Activated CD8-positive, alpha-beta T cell treated with anti-CD3 and anti-CD28 coated beads for 36 hours (primary cell): ENCODE results near the gene TTC33. TPM values are rescaled to one million over a fixed set of nuclear protein-coding genes. Genes with fewer than 3 reads are reported as not detected.

ENCODE experiments used
- ATAC-seq: fragments of 200-7000 bp; cut with Tn5 transposase; one replicate; pipeline ENCODE4 v1.10.0; 2021; ENCODE audit warnings: mild to moderate bottlenecking, moderate library complexity
- CTCF ChIA-PET: fragments of 350-600 bp; sonication (Branson Sonifier 250); formaldehyde crosslinking; loops from one replicate; lab custom pipeline; 2021; ENCODE audit warnings: antibody characterized with exemption; lab: Charles Lee
- POLR2A ChIA-PET: fragments of 350-600 bp; sonication (Branson Sonifier 250); formaldehyde crosslinking; loops from one replicate; lab custom pipeline; 2021; ENCODE audit warnings: antibody characterized with exemption; lab: Charles Lee
- DNase-seq: peaks from one replicate; pipeline ENCODE4 v3.0.0-alpha.2; 2020
- H3K27ac Mint-ChIP-seq: one replicate; pipeline ENCODE4 v1.8.0; 2021; ENCODE audit warnings: mild to moderate bottlenecking, mixed read lengths
- H3K27me3 Mint-ChIP-seq: one replicate; pipeline ENCODE4 v1.8.0; 2021; ENCODE audit warnings: mixed read lengths
- H3K36me3 Mint-ChIP-seq: one replicate; pipeline ENCODE4 v1.8.0; 2021; ENCODE audit warnings: low read depth, mixed read lengths
- H3K4me1 Mint-ChIP-seq: one replicate; pipeline ENCODE4 v1.8.0; 2021; ENCODE audit warnings: low read depth, mixed read lengths
- H3K4me3 Mint-ChIP-seq: one replicate; pipeline ENCODE4 v1.8.0; 2021; ENCODE audit warnings: mild to moderate bottlenecking, moderate library complexity, mixed read lengths
- H3K9me3 Mint-ChIP-seq: one replicate; pipeline ENCODE4 v1.8.0; 2021; ENCODE audit warnings: mixed read lengths
- CTCF ChIP-seq: fragments of 200-600 bp; IDR thresholded peaks from one replicate; pipeline ENCODE4 v1.8.0; 2022; ENCODE audit warnings: antibody characterized with exemption, mild to moderate bottlenecking
- intact Hi-C: fragments of 100-400 bp; cut with micrococcal nuclease; formaldehyde crosslinking; loops from one replicate; pipeline ENCODE4 v1.10.0; 2022
- total RNA-seq, 2 experiments: library from RNA; stranded (reverse); gene quantifications; one replicate each; pipeline ENCODE4 v1.2.3, GENCODE V29; 2021

Gene TTC33
- total RNA-seq, 2 experiments from 2014 or later = 21.4 to 21.5 TPM

GRCh38 chr5:40626801-40627200 lies 129.0 kb downstream of the TTC33 start:
- Mint-ChIP-seq H3K27me3 (no peaks in the 10 kb centered on the region), H3K36me3 (no peaks in the 10 kb centered on the region), H3K4me3 (no peak overlapping the region), H3K4me1 (peaks cover 49% of the 10 kb centered on the region), H3K9me3 (no peaks in the 10 kb centered on the region), H3K27ac (no peak overlapping the region)
- ChIA-PET CTCF (interaction anchor here (1.2 to 1.5 kb wide), 2 partner anchors 24 to 27 kb away, joined by 3 read pairs; no protein-coding TSS in a partner anchor), POLR2A (interaction anchor here (0.6 kb wide), 1 partner anchor 49 kb away, joined by 3 read pairs; no protein-coding TSS in a partner anchor)
- no peak for DNase-seq
- TF ChIP-seq CTCF = no peak
- intact Hi-C loops = no loop called here
- ATAC-seq = no peak

GRCh38 chr5:40623480-40624420 lies 132.0 kb downstream of the TTC33 start:
- CTCF ChIA-PET = interaction anchor here (1.1 to 1.5 kb wide), 3 partner anchors 9 to 29 kb away, joined by 3 read pairs; no protein-coding TSS in a partner anchor
- DNase-seq = peak; percentile 38
- intact Hi-C loops = no loop called here
- peak; percentile 78 for ATAC-seq
- H3K4me3 Mint-ChIP-seq = no peak overlapping the region
- peaks cover 47% of the 10 kb centered on the region for H3K4me1 Mint-ChIP-seq
- no peaks in the 10 kb centered on the region for H3K36me3 Mint-ChIP-seq
- no peaks in the 10 kb centered on the region for H3K9me3 Mint-ChIP-seq
- POLR2A ChIA-PET = no interaction called here
- no peak for TF ChIP-seq CTCF
- no peak overlapping the region for H3K27ac Mint-ChIP-seq
- H3K27me3 Mint-ChIP-seq = no peaks in the 10 kb centered on the region

DNA sequence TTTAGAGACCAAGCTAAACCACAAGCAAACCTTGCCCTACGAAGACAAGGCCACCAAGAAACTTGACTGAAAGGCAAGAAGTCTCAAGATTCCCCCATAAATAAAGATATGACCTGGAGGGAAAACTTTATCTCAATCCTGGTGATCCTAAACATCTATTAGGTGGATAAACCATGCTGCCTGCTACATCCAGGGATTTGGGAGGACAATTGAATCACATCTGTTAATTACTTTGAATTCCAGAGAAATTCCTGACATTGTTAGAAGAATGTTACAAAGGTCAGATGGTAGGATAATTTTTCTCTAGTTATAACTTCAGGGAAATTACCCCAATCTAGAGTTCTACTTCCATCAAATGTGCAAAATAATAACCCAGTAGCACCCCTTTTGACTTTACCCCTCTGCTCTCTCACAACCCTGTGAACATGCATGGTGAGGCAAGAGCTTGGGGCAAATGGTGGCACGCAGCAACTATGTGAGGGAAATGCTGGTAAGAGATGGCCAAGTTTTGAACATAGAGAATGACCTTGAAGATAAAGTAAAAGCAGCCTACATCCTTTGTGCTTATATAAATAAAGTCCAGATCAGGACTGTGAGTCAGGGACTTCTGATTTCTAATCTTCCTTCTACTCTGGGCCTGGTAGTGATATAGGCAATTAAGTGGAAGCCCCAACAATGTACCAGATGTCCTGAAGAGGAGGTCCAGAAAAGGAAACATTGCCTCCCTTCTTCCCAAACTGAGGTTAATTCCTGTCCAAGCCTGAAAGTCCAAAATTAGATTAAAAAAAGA lies 133.1 kb downstream of the TTC33 start:
- H3K27me3 Mint-ChIP-seq = no peaks in the 10 kb centered on the region
- peaks cover 38% of the 10 kb centered on the region for H3K4me1 Mint-ChIP-seq
- ChIA-PET POLR2A (no interaction called here), CTCF (interaction anchor here (1.1 to 1.5 kb wide), 3 partner anchors 8 to 30 kb away, joined by 3 read pairs; no protein-coding TSS in a partner anchor)
- no peaks in the 10 kb centered on the region for H3K36me3 Mint-ChIP-seq
- TF ChIP-seq CTCF = no peak
- DNase-seq (no peak), ATAC-seq (no peak)
- intact Hi-C loops = no loop called here
- H3K4me3 Mint-ChIP-seq = no peak overlapping the region
- no peaks in the 10 kb centered on the region for H3K9me3 Mint-ChIP-seq
- H3K27ac Mint-ChIP-seq = peak overlapping the region; percentile 23

GRCh38 chr5:40619421-40619820 lies 136.3 kb downstream of the TTC33 start:
- H3K27me3 Mint-ChIP-seq = no peaks in the 10 kb centered on the region
- H3K4me1 Mint-ChIP-seq = peaks cover 49% of the 10 kb centered on the region
- no peaks in the 10 kb centered on the region for H3K36me3 Mint-ChIP-seq
- intact Hi-C loops = no loop called here
- ATAC-seq (no peak), DNase-seq (no peak)
- POLR2A ChIA-PET = no interaction called here
- no peak overlapping the region for H3K27ac Mint-ChIP-seq
- CTCF ChIA-PET = no interaction called here
- H3K9me3 Mint-ChIP-seq = no peaks in the 10 kb centered on the region
- no peak for TF ChIP-seq CTCF
- H3K4me3 Mint-ChIP-seq = no peak overlapping the region
